Measurements from ENCODE around the gene PLCH2. TPM values are rescaled to one million over a fixed set of nuclear protein-coding genes. Genes with fewer than 3 reads are reported as not detected.
A peak's percentile ranks its signal among the peaks of the same experiment; 100 is the strongest.

Gene PLCH2
- total and polyA plus RNA-seq, 9 of the 15 experiments (the other 6 are each of a cell fraction or from before 2014, with no cell fraction given) = 0.16 TPM; not detected in 8

DNA sequence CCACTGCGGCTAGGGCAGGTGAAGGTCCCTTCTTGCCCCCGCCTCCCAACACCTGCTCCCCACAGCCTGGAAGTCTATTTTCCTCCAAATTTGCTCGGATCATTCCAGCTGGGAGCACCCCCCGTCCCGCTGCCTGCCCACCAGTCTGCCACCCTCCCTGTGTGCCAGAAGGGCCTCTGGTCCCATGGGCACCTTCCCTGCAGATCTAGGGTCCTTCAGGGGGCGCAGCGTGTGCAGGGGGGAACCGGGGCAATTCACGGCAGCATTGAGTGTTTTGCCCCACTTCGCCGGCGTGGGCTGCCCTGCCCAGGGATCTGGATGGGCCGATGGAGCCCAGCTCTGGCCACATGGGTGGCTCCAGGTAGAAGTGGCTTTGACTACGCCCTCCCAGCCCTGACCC lies 37.4 kb upstream of the PLCH2 start (continued):
- TF ChIP-seq, protein P1, sequence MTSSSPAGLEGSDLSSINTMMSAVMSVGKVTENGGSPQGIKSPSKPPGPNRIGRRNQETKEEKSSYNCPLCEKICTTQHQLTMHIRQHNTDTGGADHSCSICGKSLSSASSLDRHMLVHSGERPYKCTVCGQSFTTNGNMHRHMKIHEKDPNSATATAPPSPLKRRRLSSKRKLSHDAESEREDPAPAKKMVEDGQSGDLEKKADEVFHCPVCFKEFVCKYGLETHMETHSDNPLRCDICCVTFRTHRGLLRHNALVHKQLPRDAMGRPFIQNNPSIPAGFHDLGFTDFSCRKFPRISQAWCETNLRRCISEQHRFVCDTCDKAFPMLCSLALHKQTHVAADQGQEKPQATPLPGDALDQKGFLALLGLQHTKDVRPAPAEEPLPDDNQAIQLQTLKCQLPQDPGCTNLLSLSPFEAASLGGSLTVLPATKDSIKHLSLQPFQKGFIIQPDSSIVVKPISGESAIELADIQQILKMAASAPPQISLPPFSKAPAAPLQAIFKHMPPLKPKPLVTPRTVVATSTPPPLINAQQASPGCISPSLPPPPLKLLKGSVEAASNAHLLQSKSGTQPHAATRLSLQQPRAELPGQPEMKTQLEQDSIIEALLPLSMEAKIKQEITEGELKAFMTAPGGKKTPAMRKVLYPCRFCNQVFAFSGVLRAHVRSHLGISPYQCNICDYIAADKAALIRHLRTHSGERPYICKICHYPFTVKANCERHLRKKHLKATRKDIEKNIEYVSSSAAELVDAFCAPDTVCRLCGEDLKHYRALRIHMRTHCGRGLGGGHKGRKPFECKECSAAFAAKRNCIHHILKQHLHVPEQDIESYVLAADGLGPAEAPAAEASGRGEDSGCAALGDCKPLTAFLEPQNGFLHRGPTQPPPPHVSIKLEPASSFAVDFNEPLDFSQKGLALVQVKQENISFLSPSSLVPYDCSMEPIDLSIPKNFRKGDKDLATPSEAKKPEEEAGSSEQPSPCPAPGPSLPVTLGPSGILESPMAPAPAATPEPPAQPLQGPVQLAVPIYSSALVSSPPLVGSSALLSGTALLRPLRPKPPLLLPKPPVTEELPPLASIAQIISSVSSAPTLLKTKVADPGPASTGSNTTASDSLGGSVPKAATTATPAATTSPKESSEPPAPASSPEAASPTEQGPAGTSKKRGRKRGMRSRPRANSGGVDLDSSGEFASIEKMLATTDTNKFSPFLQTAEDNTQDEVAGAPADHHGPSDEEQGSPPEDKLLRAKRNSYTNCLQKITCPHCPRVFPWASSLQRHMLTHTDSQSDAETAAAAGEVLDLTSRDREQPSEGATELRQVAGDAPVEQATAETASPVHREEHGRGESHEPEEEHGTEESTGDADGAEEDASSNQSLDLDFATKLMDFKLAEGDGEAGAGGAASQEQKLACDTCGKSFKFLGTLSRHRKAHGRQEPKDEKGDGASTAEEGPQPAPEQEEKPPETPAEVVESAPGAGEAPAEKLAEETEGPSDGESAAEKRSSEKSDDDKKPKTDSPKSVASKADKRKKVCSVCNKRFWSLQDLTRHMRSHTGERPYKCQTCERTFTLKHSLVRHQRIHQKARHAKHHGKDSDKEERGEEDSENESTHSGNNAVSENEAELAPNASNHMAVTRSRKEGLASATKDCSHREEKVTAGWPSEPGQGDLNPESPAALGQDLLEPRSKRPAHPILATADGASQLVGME (CRISPR knock-in tag; IDR thresholded peaks at IDR 0.05) = no peak

DNA sequence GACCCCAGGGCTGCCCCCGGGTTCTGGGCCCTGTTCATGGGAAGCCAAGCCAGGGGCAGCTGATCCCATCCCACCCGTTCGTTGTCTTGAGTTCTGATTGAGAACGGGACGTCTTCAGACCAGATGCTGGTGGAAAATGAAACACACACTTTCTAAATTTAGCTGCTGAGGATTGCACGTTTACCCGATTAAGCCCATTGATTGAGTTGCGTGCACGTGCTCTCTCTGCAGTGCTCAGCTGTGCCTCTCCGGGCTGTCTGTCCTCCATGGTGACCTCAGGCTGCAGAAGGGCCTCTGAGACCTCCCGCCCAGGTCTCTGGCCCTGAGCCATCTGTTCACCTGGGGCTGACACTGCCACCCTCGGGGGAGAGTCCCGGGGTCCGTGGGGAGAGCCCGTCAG lies 36.7 kb upstream of the PLCH2 start:
- in situ Hi-C loops (cut with MboI) (no loop called here), intact Hi-C loops (cut with micrococcal nuclease) (no loop called here)
- H3K27ac ChIP-seq (ENCODE audit: extremely low read depth, low read depth, low read length) = no peak overlapping the region
- under 1% methylated on average over 15 of the region's 15 CpGs for WGBS (ENCODE audit: insufficient coverage, low coverage, missing lambda C conversion rate)
- ATAC-seq (no peak), DNase-seq (ENCODE audit: extremely low read depth in 1 of 4, low spot score in 3 of 4) (no peak), FAIRE-seq (no peak)
- H3K36me3 ChIP-seq (ENCODE audit: control insufficient read depth, insufficient read depth, low read length) = no peaks in the 10 kb centered on the region
- no peak overlapping the region for H3K4me2 ChIP-seq (ENCODE audit: insufficient read depth, low read length)
- peaks cover 16 to 68% of the 10 kb centered on the region in 2 experiments for H3K27me3 ChIP-seq (ENCODE audit: control insufficient read depth in 2 of 2, insufficient read depth in 2 of 2, low read length in 2 of 2)
- CTCF ChIA-PET (ENCODE audit: low intra/inter-chr PET ratio) = no interaction called here
- no TSS peak for BruUV-seq (replicated peaks)
- no peak overlapping the region for H3K9ac ChIP-seq (ENCODE audit: insufficient read depth in 1 of 2, low read depth in 2 of 2, low read length in 2 of 2)
- no peaks in the 10 kb centered on the region for H3K9me3 ChIP-seq (replicated peaks; ENCODE audit: control insufficient read depth, insufficient read depth, low read depth, low read length)
- peaks cover 0 to 32% of the 10 kb centered on the region in 2 experiments; a peak in 1 of 5 replicates for H3K4me1 ChIP-seq (replicated peaks in 1 of 2; ENCODE audit: control insufficient read depth in 2 of 2, insufficient read depth in 2 of 2, low read length in 2 of 2)
- no peak overlapping the region for H3K4me3 ChIP-seq
- no peak overlapping the region for H2AFZ ChIP-seq (ENCODE audit: low read depth, low read length)
- H4K20me1 ChIP-seq (replicated peaks; ENCODE audit: control insufficient read depth, insufficient read depth, low read length) = no peaks in the 10 kb centered on the region; the same call in 1 of the 2 replicates
- no peaks in the 10 kb centered on the region for H3K9me1 ChIP-seq (ENCODE audit: control insufficient read depth, insufficient read depth, low read length)
- no peaks in the 10 kb centered on the region for H3K79me2 ChIP-seq (ENCODE audit: control insufficient read depth, insufficient read depth, low read length)
- POLR2A ChIA-PET = no interaction called here
- TF ChIP-seq BHLHE40 (IDR thresholded peaks at IDR 0.05; ENCODE audit: low read length) (peak; percentile 14; the same call in 1 of the 2 replicates), SAP30 (IDR thresholded peaks at IDR 0.05; ENCODE audit: borderline replicate concordance, insufficient read depth, low read depth, low read length, poor library complexity, severe bottlenecking) (no peak)
